22Rv1 (cell line): Measurements from ENCODE around the gene CYSTM1.

Source experiments
- CTCF ChIP-seq: fragments of 450-650 bp; IDR thresholded peaks from 2 replicates; pipeline ENCODE4 v1.5.1; 2017; ENCODE audit warnings: mild to moderate bottlenecking
- ZFX ChIP-seq: fragments of 450-650 bp; IDR thresholded peaks from 2 replicates; pipeline ENCODE4 v1.6.1; 2017; ENCODE audit warnings: antibody characterized with exemption, borderline replicate concordance

DNA sequence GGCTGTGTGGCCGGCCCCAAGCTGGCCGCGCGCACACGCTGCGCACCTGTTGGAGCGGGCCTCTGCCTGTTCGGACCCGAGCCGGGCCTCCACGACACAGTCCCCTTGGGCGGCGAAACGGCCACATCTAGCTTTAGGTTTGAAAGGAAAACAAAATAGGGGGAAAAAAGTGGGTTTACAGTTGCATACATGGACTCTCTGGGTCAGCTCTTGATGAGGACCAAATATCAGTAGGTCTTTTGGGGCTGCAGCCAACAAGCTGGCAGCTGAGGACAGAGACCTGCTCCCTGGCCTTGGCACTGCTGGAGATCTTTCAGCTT is 28.5 kb upstream of the CYSTM1 start:
- TF ChIP-seq CTCF, result no peak
- TF ChIP-seq ZFX, result no peak
